ENCODE measurements around the gene ZNHIT3. TPM values are rescaled to one million over a fixed set of nuclear protein-coding genes. Genes with fewer than 3 reads are reported as not detected.

ZNHIT3 gene
- total and polyA plus RNA-seq, 2 of the 4 experiments (the other 2 are of a cell fraction): 27.8 to 52.3 TPM

DNA sequence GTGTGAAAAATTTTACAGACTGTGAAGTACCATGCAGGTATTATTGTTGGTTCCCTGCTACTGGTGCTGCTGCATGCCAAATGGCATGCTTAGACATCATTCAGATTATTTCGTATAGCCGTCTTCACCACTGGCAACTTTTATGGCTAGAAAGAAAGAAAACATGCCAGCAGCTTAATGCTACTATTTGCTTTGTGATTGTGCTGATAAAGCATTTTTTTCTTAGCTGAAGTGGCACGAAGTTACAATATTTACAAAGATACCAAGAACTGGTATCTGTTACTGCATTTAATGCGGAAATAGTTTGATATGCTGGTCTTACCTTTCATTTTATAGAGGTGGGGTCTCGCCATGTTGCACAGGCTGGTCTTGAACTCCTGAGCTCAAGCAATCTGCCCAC lies 8.2 kb downstream of the ZNHIT3 start:
- ChIA-PET POLR2A (ENCODE audit: unreplicated experiment) (no interaction called here), CTCF (interaction anchor here (0.9 kb wide), 1 partner anchor 11 kb away, joined by 3 read pairs; no protein-coding TSS in a partner anchor)
- Histone ChIP-seq H4K8ac (ENCODE audit: low read depth in 2 of 2, low read length in 2 of 2) (no peak overlapping the region), H3K14ac (replicated peaks; ENCODE audit: low read depth, low read length) (no peak overlapping the region), H4K5ac (ENCODE audit: low read depth, low read length) (no peak overlapping the region), H3K27me3 (ENCODE audit: control insufficient read depth, insufficient read depth, low read length) (no peaks in the 10 kb centered on the region), H3K23ac (ENCODE audit: low read depth, low read length) (no peak overlapping the region), H4K91ac (ENCODE audit: insufficient read depth, low read depth, low read length) (no peak overlapping the region), H3K9me1 (ENCODE audit: insufficient read depth, low read length) (peaks cover 3% of the 10 kb centered on the region; the same call in 1 of the 2 replicates), H2BK20ac (ENCODE audit: low read depth, low read length) (no peak overlapping the region), H3K4me3 (ENCODE audit: insufficient read depth, low read depth, low read length) (no peak overlapping the region), H3K56ac (ENCODE audit: extremely low read depth, insufficient read depth, low read length) (no peak overlapping the region), H3K36me3 (ENCODE audit: control insufficient read depth, insufficient read depth, low read length) (peaks cover 49% of the 10 kb centered on the region), H2BK5ac (ENCODE audit: low read depth, low read length, poor library complexity, severe bottlenecking) (no peak overlapping the region), H3K4me1 (ENCODE audit: control insufficient read depth, insufficient read depth, low read length) (no peaks in the 10 kb centered on the region), H3K4me2 (ENCODE audit: low read depth, low read length) (no peak overlapping the region), H3K79me1 (ENCODE audit: low read depth in 1 of 2, low read length in 2 of 2) (peaks cover 21 to 24% of the 10 kb centered on the region in 2 experiments), H3K9ac (ENCODE audit: low read depth, low read length) (no peak overlapping the region), H2BK15ac (ENCODE audit: low read depth, low read length) (no peak overlapping the region), H2AK9ac (replicated peaks; ENCODE audit: low read depth, low read length, poor library complexity) (no peak overlapping the region), H3K18ac (ENCODE audit: low read depth, low read length) (no peak overlapping the region), H2AFZ (replicated peaks; ENCODE audit: low read length, poor library complexity) (no peak overlapping the region), H3K27ac (ENCODE audit: insufficient read depth, low read length) (no peak overlapping the region), H4K20me1 (ENCODE audit: insufficient read depth, low read length) (no peaks in the 10 kb centered on the region; the same call in 1 of the 2 replicates), H2AK5ac (ENCODE audit: low read depth, low read length) (no peak overlapping the region), H3K4ac (ENCODE audit: low read depth, low read length) (no peak overlapping the region), H2BK120ac (ENCODE audit: low read depth, low read length) (no peak overlapping the region), H3K9me3 (ENCODE audit: control insufficient read depth, insufficient read depth, low read length) (no peaks in the 10 kb centered on the region)
- no peak for DNase-seq
- no CpG with 5 or more reads among the region's 5 CpGs for WGBS, 2 experiments (ENCODE audit: extremely low coverage in 2 of 2, insufficient read length in 1 of 2)
- TF ChIP-seq FOS (IDR thresholded peaks at IDR 0.05; ENCODE audit: low read depth, low read length) (no peak), CHD1 (IDR thresholded peaks at IDR 0.05; ENCODE audit: low read depth, low read length) (no peak), MAFK (IDR thresholded peaks at IDR 0.05; ENCODE audit: low read depth, low read length) (peak; percentile 96)
- dilution Hi-C loops (cut with HindIII; ENCODE audit: low sequenced_read_pairs, unreplicated experiment): no loop called here
- ATAC-seq (ENCODE audit: low read depth): no peak
- in situ Hi-C loops (cut with MboI; ENCODE audit: low sequenced_read_pairs): no loop called here
- BruUV-seq (replicated peaks): no TSS peak
- intact Hi-C loops (cut with micrococcal nuclease): no loop called here

All from IMR-90 (cell line).